NOMO-1 (cell line): Measurements from ENCODE around the gene TNS4.
A peak's percentile ranks its signal among the peaks of the same experiment; 100 is the strongest.

Experiments used
- DNase-seq, 2 experiments: peaks; one replicate each; lab custom pipeline; 2025; ENCODE audit not compliant: unreplicated experiment in 2 of 2; lab: John Stamatoyannopoulos, UW

The TNS4 gene

GRCh38 chr17:40460604-40460967, 40.8 kb downstream of the TNS4 start:
- DNase-seq: no peak

DNA sequence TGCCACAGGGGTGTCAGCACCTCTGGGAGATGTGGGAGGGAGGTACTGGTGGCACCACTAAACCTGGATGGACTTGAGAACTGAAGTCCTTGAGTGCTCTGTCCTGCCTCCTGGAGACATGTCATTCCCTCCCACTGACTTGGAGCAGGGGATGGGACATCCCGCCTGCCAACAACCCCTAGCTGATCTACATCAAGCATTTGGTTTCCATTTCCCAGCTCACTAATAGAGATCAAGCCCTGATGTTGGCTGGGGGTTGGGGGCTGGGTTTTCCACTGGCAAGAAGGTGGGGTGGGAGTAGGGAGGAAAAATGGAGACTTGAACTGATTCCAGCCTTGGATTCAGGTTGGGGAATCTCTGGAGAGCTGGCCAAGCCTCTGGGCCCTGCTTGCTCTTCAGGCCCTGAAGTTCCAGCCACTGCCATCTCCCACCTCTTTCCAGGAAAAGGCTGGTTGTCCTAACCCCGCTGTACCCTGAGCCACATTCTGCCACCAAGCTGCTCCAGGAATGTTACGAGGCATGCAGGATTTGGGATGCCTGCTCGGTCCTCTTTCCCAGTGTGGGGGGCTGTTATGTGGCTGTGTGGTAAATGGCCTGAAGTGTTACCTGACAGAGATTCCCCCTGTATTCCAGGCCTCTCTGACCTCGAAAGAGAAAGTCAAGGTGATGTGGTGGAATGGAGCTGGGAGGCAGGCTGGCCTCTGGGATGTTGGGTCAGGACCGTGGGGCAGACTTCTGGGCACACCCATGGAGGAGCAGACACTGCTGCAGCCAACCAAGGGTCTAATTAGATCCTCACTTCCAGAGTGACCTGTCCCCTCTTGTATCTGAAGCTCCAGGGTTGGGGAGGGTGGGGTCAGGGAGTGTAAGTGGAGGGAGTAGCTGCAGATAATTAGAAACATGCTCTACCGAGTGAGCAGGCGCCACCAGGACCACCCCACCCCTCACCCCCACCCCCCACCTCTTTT, 41.5 kb downstream of the TNS4 start:
- DNase-seq: no peak

DNA sequence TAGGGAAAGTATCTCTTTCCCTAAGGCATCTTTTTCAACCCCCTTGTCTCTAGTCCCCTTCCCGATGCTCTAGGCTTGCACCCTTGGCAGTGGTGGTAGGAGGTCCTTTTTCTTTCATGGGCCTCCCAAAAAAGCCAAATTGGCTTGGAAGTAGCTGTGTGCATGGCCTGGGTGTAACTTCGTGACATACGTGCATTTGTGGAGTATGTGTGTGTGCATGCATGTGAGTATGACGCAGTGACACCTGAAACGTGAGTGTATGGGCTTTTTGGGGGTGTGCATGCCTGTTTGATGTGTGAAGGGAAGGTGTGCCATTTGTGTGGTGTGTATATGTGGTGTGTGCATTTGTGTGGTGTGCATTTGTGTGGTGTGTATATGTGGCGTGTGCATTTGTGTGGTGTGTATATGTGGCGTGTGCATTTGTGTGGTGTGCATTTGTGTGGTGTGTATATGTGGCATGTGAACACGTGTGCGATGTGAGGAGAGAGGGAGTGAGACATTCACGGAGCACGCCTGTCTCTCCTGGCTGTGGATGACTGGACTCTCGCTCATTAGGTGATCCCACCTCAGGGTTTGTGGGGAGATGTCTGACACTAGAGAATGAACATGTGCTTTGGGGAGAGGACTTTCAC, 42.5 kb downstream of the TNS4 start:
- DNase-seq: no peak

GRCh38 chr17:40457964-40458791, 43.2 kb downstream of the TNS4 start:
- no peak for DNase-seq

GRCh38 chr17:40457369-40457768, 44.1 kb downstream of the TNS4 start:
- no peak for DNase-seq

GRCh38 chr17:40456396-40456951, 44.9 kb downstream of the TNS4 start:
- DNase-seq: no peak

GRCh38 chr17:40454613-40454995, 46.8 kb downstream of the TNS4 start:
- DNase-seq: no peak

DNA sequence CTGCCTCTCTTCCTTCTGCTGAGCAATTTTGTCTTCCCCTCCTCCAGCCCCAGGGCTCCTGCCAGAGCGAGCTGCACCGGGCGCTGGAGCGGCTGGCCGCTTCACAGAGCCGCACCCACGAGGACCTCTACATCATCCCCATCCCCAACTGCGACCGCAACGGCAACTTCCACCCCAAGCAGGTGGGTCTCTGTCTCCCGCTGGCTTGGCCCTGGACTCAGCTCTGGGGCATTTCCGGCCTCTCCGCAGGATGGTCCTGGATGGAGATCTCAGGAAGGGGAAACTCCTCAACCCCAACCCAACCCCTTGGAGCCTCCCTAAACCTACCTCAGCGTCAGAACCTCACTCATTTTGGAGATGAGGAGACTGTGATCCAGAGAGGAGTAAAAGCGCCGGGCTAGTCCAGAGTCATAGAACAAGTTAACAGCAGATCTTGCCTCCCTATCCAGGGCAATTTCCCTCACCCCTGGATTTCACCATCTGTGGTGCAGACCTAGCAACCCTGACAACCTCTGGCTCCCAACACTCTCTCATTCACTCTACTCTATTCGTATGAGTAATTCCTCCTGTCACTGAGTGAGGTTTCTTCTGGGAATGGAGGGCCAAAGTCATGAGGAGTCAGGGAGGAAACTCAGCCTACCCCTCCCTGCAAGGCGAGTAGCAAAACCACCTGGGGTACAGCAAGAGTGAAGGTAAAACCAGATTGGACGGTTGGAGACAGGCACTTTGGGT, 47.4 kb downstream of the TNS4 start:
- no peak for DNase-seq

GRCh38 chr17:40452921-40453378, 48.5 kb downstream of the TNS4 start:
- DNase-seq: no peak

DNA sequence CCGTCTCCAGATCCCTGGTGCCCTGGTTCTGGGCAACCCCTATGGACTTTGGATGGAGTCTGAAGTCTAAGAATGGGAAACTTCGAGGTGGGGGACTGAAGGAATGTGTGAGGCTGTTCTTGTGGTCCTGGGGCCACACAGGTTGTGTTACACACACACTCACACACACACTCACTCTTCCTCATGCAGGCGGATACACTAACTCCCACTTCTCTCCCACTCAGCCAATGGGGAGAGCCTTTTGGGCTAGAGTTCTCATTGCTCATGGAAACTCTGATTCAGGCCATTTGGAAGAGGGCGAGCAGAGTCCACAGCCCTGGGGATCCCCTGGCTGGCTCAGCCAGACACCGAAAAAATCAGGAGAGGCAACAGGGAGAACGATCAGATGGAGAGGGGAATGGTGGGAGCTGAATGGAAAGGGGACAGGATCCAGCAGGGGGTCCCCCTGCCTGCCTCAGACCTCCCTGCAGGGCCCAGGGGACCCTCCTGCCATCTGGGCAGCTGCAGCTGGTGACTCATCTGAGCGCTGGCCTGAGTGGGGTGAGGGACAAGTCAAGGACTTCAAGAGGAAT, 49.1 kb downstream of the TNS4 start:
- DNase-seq: no peak

- DNase-seq: no peak
Observed at GRCh38 chr17:40451420-40451819, 50.0 kb downstream of the TNS4 start.

- peak; percentile 6 to 16 for DNase-seq
Observed at GRCh38 chr17:40450175-40450574, 51.2 kb downstream of the TNS4 start.

DNA sequence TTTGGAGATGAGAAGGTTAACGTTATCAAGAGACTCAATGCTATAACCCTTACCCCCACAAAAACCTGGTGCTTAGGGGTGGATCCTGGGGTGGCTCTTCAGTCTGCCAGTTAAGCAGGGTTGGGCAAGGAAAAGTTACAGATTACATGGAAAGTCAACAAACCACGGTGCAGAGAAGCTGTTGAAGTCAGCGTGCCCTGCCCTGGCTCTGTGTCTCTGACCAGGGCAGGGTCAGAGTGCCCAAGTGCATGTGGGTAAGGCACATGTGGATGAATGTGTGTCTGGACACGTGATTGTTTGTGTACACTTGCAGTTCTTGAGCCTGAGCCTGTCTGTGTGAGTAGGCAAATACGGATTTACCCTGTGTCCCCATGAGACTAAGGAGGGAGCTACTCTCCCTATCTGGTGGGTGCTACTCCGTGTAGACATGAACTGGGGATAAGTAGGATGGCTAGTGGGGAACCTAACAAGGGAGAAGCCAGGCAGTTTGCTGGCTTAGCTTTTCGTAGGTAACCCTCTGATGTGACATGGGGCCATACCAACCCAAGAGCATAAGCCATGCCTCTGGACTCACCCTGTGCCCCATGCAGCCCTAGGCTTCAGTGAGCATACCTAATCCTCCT, 52.7 kb downstream of the TNS4 start:
- no peak for DNase-seq

DNA sequence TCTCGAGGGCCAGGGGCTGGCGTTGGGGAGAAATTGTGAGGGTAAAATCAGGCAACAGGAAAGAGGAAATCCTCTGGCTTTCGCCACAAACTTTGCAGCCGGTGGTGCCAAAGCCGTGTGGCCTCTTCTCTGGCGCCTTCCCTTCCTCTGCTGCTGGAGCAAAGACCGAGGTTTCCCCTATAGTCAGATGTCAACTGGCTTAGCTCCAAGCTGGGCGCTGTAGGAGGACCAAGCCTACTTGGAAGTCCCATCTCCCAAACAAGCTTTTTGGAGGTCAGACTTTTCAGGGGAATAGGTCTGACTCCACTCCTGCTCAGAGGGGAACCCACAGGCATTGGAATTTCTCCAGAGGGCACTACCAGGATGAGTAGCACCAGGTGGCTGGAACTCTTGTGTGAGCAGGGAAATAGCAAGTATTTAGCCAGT, 53.2 kb downstream of the TNS4 start:
- DNase-seq: peak; percentile 33 to 42

DNA sequence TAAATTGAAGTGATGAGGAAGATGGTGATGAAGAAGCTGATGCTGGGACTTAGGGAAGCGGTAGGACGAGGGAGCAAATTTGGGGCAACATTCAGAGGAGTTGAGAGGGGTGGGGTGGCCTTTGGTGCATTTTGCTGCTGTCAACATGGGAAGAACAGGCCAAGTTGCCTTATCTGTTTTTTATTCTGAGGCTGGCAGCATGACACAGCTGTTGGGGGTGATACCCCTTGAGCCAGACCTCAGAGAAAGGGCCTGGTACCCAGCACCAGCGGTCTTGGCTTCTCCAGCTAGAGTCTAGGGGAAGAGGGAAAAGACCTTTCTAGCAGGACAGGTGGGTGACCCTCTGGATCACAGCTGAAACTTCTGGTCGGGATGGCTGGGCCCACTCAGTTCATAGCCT, 53.6 kb downstream of the TNS4 start:
- DNase-seq: no peak

DNA sequence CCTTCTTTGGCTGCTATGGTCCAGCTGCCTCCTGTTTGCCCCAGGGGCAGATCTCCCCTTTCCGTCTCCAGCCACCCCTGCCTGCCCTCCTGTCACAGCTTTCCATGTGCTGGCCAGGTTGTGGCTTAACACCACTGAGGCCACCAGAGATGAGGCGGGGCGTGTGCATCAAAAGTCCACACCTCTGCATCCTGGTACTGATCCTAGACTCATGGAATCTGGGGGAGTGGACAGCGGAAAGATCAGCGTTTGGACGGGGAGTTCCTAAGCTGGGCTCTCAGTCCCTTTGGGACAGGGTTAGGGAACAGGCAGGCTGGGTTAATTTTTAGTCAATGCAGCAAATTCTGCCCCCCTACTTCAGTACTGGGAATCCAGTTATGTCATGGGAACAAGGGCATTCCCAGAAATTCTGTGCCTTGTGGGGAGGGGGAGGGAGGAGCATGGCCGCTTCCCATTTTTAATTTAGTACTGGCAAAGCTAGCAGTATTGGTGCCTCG, 54.2 kb downstream of the TNS4 start:
- DNase-seq: no peak

DNA sequence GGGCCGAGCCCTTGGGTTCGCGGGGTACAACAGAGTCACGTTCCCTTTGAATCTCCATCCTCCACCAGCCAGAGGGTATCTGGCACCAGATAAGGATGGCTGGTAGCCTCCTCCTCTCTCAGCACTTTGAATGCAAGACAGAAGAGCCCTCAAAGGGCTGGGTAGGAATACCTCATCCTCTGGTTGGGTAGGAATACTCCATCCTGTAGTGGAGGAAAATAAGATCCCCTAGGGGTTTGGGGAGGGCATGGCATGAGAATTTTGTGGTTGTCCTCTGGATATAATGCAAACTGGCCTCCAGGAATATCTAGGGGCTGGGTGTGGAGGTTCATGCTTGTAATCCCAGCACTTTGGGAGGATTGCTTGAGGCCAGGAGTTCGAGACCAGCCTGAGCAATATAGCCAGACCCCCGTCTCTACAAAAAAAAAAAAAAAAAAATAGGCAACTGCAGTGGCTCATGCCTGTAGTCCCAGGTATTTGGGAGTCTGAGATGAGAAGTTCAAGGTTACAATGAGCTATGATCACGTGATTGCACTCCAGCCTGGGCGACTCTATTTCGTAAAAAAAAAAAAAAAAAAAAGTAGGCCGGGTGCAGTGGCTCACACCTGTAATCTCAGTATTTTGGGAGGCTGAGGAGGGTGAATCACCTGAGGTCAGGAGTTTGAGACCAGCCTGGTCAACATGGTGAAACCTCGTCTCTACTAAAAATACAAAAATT, 55.5 kb downstream of the TNS4 start:
- DNase-seq: no peak

DNA sequence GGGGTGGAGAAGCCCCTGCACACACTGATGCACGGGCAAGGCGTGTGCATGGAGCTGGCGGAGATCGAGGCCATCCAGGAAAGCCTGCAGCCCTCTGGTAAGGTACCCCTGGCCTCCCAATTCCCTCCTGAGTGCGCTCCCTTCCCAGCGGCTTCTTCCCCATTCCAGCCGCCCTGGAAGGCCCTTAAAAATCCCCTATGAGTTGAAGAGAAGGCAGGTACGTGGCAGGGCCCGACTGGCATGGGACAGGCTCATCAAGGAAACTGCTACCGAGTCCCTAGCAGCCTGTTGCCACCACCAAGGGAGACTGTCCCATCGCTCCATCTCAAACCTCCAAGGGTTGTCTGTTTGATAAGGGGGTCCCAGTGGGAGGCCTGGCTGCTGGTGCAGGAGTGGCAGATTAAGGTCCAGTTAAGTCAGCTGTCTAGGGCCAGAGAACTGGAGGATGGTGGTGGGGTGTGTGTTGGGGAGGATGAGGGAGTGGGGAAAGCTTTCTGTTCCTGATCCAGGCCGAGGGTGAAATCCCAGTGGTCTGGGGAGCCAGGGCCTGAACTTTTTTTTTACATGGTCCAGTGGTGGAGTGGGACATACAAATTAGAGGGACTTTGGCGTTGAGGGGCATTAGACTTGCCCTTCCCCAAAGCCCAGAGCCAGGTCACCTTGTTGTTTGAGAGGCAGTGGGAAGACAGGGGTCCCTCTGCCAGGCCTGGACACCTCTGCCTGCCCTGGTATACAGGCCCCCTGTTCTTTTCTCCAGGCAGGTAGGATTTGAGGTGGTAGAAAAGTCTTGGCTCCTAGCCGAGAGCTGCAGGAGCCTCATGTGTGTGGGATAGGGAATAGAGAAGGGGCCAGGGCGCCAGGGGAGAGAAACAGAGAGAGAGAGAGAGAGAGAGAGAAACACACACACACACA, 57.2 kb downstream of the TNS4 start:
- no peak for DNase-seq
